Gastroesophageal sphincter (tissue), 3 donors: ENCODE data around the gene YDJC.

Experiments
- POLR2A ChIP-seq, 2 donors: fragments of 450-650 bp; IDR thresholded peaks; one replicate each; pipeline ENCODE4 v1.6.1; 2017; ENCODE audit warnings: antibody characterized with exemption in 2 of 2, mild to moderate bottlenecking in 2 of 2, moderate library complexity in 1 of 2
- POLR2AphosphoS5 ChIP-seq: sonication (generic); formaldehyde crosslinking; IDR thresholded peaks from one replicate; pipeline ENCODE4 v1.6.1; 2017; ENCODE audit warnings: antibody characterized with exemption
- TF ChIP-seq, protein P1 (sequence below), 4 experiments: fragments of 200-600 bp in 2 of 4; fragments of 450-650 bp in 2 of 4; sonication (generic) in 1 of 4; IDR thresholded peaks; one replicate each; pipeline ENCODE4 v1.5.1; 2017 to 2019; ENCODE audit warnings: antibody characterized with exemption in 4 of 4, mild to moderate bottlenecking in 2 of 4, moderate library complexity in 2 of 4

DNA sequence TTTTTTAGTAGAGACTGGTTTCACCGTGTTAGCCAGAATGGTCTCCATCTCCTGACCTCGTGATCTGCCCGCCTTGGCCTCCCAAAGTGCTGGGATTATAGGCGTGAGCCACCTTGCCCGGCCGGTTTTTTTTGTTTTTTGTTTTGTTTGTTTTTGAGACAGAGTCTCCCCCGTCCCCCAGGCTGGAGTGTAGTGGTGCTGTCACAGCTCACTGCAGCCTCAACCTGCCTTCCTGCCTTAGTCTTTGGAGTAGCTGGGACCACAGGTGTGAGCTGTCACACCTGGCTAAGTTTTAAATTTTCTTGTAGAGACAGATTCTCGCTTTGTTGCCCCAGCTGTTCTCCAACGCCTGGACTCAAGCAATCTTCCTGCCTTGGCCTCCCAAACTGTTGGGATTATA is 39.2 kb upstream of the YDJC start:
- TF ChIP-seq POLR2A (IDR thresholded peaks at IDR 0.05) (no peak), POLR2AphosphoS5 (no peak)
- TF ChIP-seq, protein P1, sequence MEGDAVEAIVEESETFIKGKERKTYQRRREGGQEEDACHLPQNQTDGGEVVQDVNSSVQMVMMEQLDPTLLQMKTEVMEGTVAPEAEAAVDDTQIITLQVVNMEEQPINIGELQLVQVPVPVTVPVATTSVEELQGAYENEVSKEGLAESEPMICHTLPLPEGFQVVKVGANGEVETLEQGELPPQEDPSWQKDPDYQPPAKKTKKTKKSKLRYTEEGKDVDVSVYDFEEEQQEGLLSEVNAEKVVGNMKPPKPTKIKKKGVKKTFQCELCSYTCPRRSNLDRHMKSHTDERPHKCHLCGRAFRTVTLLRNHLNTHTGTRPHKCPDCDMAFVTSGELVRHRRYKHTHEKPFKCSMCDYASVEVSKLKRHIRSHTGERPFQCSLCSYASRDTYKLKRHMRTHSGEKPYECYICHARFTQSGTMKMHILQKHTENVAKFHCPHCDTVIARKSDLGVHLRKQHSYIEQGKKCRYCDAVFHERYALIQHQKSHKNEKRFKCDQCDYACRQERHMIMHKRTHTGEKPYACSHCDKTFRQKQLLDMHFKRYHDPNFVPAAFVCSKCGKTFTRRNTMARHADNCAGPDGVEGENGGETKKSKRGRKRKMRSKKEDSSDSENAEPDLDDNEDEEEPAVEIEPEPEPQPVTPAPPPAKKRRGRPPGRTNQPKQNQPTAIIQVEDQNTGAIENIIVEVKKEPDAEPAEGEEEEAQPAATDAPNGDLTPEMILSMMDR (IDR thresholded peaks at IDR 0.05) = no peak
